ENCODE results near the gene IRF3. TPM values are rescaled to one million over a fixed set of nuclear protein-coding genes. Genes with fewer than 3 reads are reported as not detected.
"Not testable (repeated sequence)": the region's sequence is repeated elsewhere in the genome, so short reads cannot be mapped to it uniquely, and the experiment has no call there.

IRF3 gene
- polyA plus RNA-seq, 1 donor, result 53.2 TPM

GRCh38 chr19:49617860-49618259 is 47.8 kb downstream of the IRF3 start:
- DNase-seq, result not testable (repeated sequence)

GRCh38 chr19:49616945-49617344 is 48.7 kb downstream of the IRF3 start:
- no peak for DNase-seq

- DNase-seq, result no peak
Observed at GRCh38 chr19:49616532-49616931, 49.1 kb downstream of the IRF3 start.

- DNase-seq, result no peak
Observed at GRCh38 chr19:49615861-49616260, 49.8 kb downstream of the IRF3 start.

- no peak for DNase-seq
Observed at GRCh38 chr19:49614096-49614833, 51.4 kb downstream of the IRF3 start.

- no peak for DNase-seq
Observed at GRCh38 chr19:49613374-49613773, 52.3 kb downstream of the IRF3 start.

Other genes starting within 250 kb of the IRF3 start
- gene PTH2, start 242.4 kb downstream of the IRF3 start, polyA plus RNA-seq (ENCODE audit: insufficient read length), result not detected
- not detected for gene GFY, start 240.5 kb downstream of the IRF3 start, polyA plus RNA-seq (ENCODE audit: insufficient read length)
- gene SLC17A7, start 224.3 kb downstream of the IRF3 start, polyA plus RNA-seq (ENCODE audit: insufficient read length), result 0.43 TPM
- gene PIH1D1, start 214.0 kb downstream of the IRF3 start, polyA plus RNA-seq (ENCODE audit: insufficient read length), result 91.6 TPM
- 16.6 TPM for gene ALDH16A1, start 212.6 kb downstream of the IRF3 start, polyA plus RNA-seq (ENCODE audit: insufficient read length)
- gene FLT3LG, start 191.6 kb downstream of the IRF3 start, polyA plus RNA-seq (ENCODE audit: insufficient read length), result 3.3 TPM
- 2,088 TPM for gene RPL13A, start 178.2 kb downstream of the IRF3 start, polyA plus RNA-seq (ENCODE audit: insufficient read length)
- 2,367 TPM for gene RPS11, start 169.4 kb downstream of the IRF3 start, polyA plus RNA-seq (ENCODE audit: insufficient read length)
- gene FCGRT, start 153.2 kb downstream of the IRF3 start, polyA plus RNA-seq (ENCODE audit: insufficient read length), result 222 TPM
- 14.6 TPM for gene RCN3, start 137.9 kb downstream of the IRF3 start, polyA plus RNA-seq (ENCODE audit: insufficient read length)
- gene NOSIP, start 85.3 kb downstream of the IRF3 start, polyA plus RNA-seq (ENCODE audit: insufficient read length), result 61.9 TPM
- gene PRRG2, start 84.5 kb downstream of the IRF3 start, polyA plus RNA-seq (ENCODE audit: insufficient read length), result 7.3 TPM
- 20.7 TPM for gene PRR12, start 74.7 kb downstream of the IRF3 start, polyA plus RNA-seq (ENCODE audit: insufficient read length)
- 16.2 TPM for gene RRAS, start 25.7 kb downstream of the IRF3 start, polyA plus RNA-seq (ENCODE audit: insufficient read length)
- 28.7 TPM for gene SCAF1, start 23.6 kb downstream of the IRF3 start, polyA plus RNA-seq (ENCODE audit: insufficient read length)
- 20.7 TPM for gene BCL2L12, start 76 bp upstream of the IRF3 start, polyA plus RNA-seq (ENCODE audit: insufficient read length)
- 202 TPM for gene PRMT1, start 11.4 kb upstream of the IRF3 start, polyA plus RNA-seq (ENCODE audit: insufficient read length)
- gene ADM5, start 23.7 kb upstream of the IRF3 start, polyA plus RNA-seq (ENCODE audit: insufficient read length), result 1.3 TPM
- 11.5 TPM for gene CPT1C, start 25.3 kb upstream of the IRF3 start, polyA plus RNA-seq (ENCODE audit: insufficient read length)
- 0.08 TPM for gene TSKS, start 97.4 kb upstream of the IRF3 start, polyA plus RNA-seq (ENCODE audit: insufficient read length)
- 52.9 TPM for gene AP2A1, start 101.1 kb upstream of the IRF3 start, polyA plus RNA-seq (ENCODE audit: insufficient read length)
- gene FUZ, start 147.4 kb upstream of the IRF3 start, polyA plus RNA-seq (ENCODE audit: insufficient read length), result 33.9 TPM
- gene MED25, start 152.4 kb upstream of the IRF3 start, polyA plus RNA-seq (ENCODE audit: insufficient read length), result 71.9 TPM
- 296 TPM for gene PTOV1, start 185.3 kb upstream of the IRF3 start, polyA plus RNA-seq (ENCODE audit: insufficient read length)
- 71.5 TPM for gene PNKP, start 201.7 kb upstream of the IRF3 start, polyA plus RNA-seq (ENCODE audit: insufficient read length)
- 26.1 TPM for gene AKT1S1, start 211.5 kb upstream of the IRF3 start, polyA plus RNA-seq (ENCODE audit: insufficient read length)
- 39.7 TPM for gene TBC1D17, start 211.8 kb upstream of the IRF3 start, polyA plus RNA-seq (ENCODE audit: insufficient read length)
- 2.7 TPM for gene IL4I1, start 231.0 kb upstream of the IRF3 start, polyA plus RNA-seq (ENCODE audit: insufficient read length)